ENCODE data around the gene CCDC102A.

The CCDC102A gene

DNA sequence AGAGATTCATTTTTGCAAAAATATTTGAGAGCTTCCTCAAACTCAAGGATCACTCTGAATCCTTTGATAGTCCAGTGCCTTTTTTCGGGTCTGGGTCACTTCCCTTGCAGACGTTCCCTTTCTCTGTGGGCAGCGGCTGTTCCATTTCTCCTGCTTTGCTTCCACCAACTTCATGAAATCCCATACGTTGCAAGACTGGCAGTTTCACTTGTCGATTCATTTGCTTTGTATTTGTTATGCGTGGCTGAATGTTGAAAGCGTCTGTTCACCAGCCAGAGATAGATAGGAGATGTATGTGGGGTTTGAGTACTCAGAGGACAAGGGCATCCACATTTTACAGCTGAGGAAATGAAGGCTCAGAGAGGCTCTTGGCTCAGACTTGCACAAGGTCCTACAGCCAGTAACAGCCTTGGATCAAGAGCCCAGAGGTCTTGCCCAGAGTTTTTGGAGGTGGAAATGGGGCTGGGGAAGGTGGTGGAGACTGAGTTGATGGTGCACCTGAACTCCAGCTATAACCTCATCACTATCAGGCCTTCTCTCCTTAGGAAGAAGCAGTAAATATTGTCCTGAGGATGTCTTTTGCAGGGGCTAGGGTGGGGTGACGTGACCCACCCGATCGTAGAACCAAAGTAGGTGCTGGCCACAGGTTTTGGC is 1.3 kb upstream of the CCDC102A start:
- DNase-seq (ENCODE audit: low read depth in 2 of 2, low spot score in 1 of 2) = no peak

DNA sequence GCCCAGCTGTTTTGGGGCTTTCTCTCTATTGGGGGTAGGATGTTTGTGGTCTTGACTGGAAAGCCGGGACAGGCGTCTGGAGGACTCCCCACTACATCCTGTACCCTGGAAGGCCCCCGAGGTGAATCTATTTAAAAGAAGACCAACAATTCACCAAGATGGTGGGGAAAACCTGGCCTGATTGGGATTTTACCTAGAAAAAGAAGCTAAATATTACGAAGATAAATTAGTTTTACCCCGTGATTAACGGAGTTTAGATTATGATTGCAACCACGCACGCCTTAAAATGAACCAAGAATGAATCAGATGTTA is 779 bp upstream of the CCDC102A start:
- DNase-seq (ENCODE audit: low read depth in 2 of 2, low spot score in 1 of 2) = no peak

DNA sequence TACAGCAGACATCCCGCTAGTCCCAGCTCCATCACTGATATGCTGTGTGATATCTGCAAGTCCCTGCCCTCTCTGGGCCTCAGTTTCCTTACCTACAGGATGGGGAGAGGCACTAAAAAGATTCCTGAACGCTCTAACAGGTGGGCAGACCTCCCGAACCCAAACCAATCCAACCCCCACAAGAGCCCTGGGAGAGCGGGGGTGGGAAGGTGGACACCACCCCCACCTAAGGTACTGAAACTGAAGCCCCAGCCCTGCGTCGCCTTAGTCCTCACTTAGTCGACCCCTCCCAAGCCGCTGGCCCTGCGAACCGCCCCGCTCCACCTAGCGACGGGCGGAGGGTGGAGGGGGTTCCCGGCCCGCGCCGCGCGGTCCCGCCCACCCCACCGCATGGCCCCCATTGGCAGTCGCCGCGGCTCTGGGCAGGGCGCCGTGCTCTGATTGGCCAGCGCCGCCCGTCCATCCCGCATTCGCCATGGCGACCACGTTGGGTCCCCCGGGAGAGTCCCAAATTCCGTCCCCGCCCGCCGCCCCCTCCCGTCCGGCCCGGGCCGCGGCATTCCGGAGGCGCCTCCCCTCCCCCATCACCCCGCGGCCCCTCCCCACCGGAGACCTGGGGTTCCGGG is 578 bp downstream of the CCDC102A start:
- peak; percentile 85 to 89 for DNase-seq (ENCODE audit: low read depth in 2 of 2, low spot score in 1 of 2)

DNA sequence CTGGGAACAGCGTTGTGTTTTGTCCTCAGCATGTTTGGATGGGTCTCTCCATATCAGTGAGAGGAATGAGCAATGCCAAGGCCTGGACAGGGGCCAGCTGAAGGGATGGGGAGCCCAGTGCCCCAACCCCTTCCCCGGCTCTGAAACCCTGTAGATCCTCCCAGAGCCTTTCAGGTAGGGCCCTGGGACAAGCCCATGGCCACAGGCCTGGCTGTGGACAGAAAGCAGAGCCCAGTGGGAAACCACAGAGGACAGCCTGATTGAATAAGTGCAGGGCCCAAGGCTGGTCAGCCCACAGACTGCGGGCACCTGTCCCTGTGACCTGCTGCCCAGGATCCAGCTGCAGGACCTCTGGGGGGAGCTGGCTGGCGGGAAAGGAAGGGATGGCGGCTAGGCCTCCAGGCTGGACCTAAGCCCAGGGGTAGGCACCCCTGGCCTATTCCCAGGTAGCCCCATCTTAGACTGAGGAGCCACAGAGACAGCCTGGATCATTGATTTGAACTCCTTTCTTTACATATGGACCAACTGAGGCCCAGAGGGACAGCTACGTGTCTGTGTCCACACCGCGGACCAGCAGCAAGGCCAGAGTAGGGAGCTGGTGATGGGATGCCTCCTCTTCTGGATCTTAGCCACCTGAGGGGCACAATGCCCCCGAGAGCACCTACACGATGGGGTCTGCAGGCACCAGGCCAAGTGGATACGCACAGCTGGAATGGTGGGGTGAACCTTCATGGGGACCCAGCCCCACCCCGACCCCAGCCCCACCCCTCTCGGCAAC is 1.3 kb downstream of the CCDC102A start:
- no peak for DNase-seq (ENCODE audit: low read depth in 2 of 2, low spot score in 1 of 2)

- no peak for DNase-seq (ENCODE audit: low read depth in 2 of 2, low spot score in 1 of 2)
These were observed 2.0 kb downstream of the CCDC102A start for GRCh38 chr16:57534337-57534880.

DNA sequence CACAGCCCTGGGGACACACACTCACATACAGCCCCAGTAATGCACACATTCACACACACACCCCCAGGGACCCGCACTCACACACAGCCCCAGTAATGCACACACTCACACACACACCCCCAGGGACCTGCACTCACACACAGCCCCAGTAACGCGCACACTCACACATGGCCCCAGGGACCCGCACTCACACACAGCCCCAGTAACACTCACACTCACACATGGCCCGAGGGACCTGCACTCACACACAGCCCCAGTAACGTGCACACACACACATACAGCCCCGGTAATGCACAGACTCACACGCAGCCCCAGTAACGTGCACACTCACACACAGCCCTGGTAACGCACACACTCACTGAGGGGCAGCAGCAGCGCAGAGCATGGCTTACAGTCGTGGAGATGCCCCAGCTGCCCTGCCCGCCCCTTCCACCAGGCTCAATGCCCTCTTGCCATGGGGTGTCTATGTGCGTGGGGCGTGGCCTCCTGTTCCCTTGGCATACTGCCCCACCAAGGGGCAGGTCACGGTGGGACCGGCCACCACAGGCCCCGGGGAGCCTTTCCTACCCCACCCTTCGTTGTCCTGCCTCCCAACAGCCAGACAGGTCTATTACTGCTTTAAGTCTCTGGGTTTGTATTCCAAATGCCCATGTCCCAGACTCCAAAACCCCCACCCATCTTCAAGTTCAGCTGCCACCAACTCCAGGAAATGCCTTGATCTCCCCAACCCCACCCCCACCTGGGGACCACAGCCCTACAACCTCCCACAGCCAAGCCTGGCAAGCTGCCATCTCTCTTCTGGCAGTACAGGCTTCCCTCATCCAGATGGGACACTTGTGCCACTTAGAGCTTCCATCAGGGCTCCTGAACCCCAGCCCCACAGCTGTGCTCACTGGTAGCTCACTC is 2.7 kb downstream of the CCDC102A start:
- DNase-seq (ENCODE audit: low read depth in 2 of 2, low spot score in 1 of 2) = no peak

- no peak for DNase-seq (ENCODE audit: low read depth in 2 of 2, low spot score in 1 of 2)
These were observed 4.1 kb downstream of the CCDC102A start for GRCh38 chr16:57532266-57532625.

GRCh38 chr16:57531635-57532265 is 4.6 kb downstream of the CCDC102A start:
- no peak for DNase-seq (ENCODE audit: low read depth in 2 of 2, low spot score in 1 of 2)

DNA sequence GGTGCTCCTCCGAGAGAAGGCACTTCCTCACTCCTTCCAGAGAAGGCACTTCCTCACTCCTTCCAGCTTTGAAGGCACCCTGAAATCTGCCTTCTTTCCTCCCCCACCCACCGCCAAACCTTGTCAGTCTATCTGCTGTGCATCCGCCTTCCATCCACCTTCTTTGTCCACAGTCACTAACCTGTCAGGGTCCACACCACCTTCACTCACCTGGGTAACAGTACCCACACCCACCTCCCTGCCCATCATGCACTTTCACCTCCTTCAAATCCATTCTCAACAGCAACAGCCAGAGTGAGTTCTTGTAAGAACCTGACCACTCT is 5.2 kb downstream of the CCDC102A start:
- no peak for DNase-seq (ENCODE audit: low read depth in 2 of 2, low spot score in 1 of 2)

GRCh38 chr16:57530522-57531252 is 5.7 kb downstream of the CCDC102A start:
- DNase-seq (ENCODE audit: low read depth in 2 of 2, low spot score in 1 of 2) = no peak

DNA sequence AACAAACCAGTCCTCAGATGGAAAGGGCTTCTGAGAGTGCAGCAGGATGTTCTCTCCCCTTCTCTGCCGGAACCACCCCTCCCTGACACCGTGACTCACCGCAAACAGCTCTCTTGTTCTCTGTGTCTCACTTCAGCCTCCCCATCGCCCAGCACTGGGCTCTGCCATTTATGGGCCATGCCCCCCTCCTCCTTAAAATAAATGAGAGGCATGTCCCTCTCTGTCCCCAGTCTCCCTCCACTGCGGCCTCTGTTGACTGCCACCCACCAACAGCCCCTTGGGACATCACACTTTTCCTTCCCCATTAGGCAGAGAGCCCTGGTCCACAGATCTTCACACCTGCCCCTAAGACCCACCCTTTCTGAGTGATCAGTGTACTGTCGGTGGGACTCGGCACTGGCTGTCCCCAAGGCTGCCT is 6.3 kb downstream of the CCDC102A start:
- peak in 1 of 2 donors; percentile 62 for DNase-seq (ENCODE audit: low read depth in 2 of 2, low spot score in 1 of 2)

DNA sequence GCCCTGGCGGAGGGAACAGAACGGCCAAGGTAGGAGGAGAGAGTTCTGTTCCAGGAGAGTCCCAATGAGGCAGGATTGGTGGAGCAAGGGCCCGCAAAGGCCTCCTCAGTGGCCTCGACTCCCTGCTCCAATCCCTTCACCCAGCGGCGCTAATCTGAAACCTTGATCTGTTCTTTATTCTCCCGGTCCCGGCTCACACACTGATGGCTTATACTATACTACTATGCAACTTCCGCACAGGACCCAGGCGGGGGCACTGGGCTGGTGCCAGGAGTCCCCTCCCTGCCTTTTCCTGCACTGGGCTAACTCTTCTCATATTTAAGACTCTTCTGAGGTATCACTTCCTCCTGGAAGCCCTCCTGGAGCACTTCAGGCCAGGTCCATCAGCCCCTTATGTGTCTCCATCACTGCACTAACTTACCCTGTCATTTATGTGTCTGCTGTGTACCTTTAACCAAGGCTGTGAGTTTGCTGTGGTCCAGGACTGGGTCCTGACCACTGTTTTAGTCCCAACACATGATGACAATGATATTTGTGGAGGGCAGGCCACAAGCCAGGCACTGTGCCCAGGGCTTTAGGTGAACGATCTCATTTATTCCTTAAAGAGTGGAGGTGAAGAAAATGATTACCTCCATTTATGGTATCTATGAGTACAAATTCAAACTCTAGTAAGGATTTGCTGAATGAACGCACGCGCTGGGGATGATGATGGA is 6.8 kb downstream of the CCDC102A start:
- DNase-seq (ENCODE audit: low read depth in 2 of 2, low spot score in 1 of 2) = no peak

DNA sequence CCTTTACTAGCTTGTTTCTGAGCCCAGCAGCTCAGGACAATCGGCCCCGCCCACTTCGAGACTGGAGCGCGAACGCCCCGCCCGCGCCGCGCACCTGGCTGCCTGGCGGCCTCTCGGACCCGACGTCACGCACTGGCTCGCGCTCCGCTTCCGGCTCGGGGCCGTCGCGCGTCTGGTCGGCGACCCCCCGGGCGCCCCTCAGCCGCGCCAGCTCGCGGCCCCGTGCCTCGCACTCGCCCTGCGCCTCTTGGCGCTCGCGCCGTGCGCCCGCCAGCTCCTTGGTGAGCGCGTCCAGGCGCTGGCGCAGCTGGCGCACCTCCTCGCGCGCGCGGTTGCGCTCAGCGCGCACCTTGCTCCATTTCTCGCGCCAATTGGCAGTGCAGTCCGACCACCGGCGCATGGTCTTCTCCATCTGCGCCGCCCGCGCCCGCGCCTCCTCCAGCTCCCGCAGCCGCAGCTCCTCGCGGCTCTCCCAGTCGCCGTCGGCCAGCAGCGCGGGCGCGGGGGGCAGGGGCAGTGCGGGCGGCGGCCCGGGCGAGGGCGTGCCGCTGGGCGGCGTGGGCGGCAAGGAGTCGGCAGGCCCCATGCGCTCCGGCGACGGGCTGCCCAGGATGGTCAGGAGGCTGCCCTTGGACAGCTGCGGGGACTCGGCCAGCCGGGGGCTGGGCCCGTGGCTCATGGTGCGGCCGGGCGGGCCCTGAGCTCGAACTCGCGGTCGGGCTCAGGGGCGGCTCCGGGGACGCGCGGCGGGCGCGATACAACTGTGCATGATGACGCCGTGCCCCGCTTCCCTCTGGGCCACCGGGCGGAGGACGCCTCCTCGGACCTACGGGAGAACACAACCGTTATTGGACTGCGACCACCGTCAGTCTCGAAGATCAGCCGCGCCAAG is 7.6 kb downstream of the CCDC102A start:
- DNase-seq (ENCODE audit: low read depth in 2 of 2, low spot score in 1 of 2) = no peak

DNA sequence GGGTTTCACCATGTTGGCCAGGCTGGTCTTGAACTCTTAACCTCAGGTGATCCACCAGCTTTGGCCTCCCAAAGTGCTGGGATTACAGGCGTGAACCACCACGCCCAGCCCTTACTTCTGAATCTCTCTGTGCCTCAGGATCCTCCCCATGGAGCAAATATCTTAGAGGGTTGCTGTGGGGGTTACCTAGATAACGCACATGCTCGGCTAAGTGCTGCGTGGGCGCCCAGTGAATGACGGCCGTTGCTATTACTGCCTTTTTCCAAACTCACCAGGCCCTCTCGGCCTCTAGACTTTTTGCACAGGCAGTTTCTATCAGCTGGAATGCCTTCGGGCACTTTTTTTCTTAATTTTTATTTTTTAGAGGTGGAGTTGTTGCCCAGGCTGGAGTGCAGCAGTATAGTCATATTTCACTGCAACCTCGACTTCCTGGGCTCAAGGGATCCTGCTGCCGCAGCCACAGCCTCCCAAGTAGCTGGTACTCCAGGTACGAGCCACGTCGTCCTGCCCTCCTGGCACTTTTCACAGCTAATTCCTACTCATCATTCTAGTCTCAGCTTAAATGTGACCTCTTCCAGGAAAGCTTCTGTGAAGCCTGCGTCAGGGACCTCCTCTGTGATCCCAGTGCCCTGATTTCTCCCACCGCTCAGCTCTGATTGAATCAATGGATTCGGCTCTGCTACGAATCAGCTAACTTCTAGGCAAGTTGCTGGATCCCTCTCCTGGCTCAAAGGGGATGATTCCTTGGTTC is 8.6 kb downstream of the CCDC102A start:
- no peak for DNase-seq (ENCODE audit: low read depth in 2 of 2, low spot score in 1 of 2)

- DNase-seq (ENCODE audit: low read depth in 2 of 2, low spot score in 1 of 2) = no peak
These were observed 9.3 kb downstream of the CCDC102A start for GRCh38 chr16:57527027-57527426.

DNA sequence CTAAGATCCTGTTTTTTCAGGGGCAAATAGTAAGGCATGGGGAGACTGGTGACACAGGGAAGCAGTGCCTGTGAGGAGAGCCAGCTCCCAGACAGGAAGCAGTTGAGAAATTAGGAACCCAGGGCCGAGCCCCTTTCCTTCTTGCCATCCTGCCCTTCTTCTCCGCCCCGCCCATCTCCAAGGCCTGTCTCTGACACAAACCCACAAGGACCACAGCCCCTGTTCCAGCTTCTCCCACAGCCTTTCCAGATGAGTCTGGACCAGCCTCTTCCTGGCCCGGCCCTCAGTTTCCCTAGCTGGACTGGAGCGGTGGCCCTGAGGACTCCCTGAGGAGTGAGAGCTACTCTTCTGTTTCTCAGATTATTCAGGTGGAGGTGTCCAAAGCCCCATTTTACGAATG is 9.9 kb downstream of the CCDC102A start:
- DNase-seq (ENCODE audit: low read depth in 2 of 2, low spot score in 1 of 2) = no peak

- DNase-seq (ENCODE audit: low read depth in 2 of 2, low spot score in 1 of 2) = no peak
These were observed 10.6 kb downstream of the CCDC102A start for GRCh38 chr16:57525761-57526160.

- no peak for DNase-seq (ENCODE audit: low read depth in 2 of 2, low spot score in 1 of 2)
These were observed 13.4 kb downstream of the CCDC102A start for GRCh38 chr16:57522960-57523359.

Data from stimulated activated CD8-positive, alpha-beta memory T cell treated with anti-CD3 and anti-CD28 coated beads, Interleukin-4, amount 100 ng/mL, for 1 hour (primary cell).